H54 (cell line): Measurements from ENCODE around the gene RPS23.

Experiments
- DNase-seq: peaks from one replicate; pipeline ENCODE4 v3.0.0; 2011; ENCODE audit warnings: low spot score, mixed read lengths; ENCODE audit not compliant: insufficient read length
- FAIRE-seq: peaks from 3 replicates; lab custom pipeline; 2011; peaks lifted over from hg19 to GRCh38; lab: Jason Lieb, UNC
- POLR2A ChIP-seq: IDR thresholded peaks from 2 replicates; pipeline ENCODE4 v1.6.1; 2011; ENCODE audit warnings: low read depth, mild to moderate bottlenecking, low read length

The RPS23 gene

GRCh38 chr5:82244854-82245635 is 33.1 kb downstream of the RPS23 start:
- no peak for FAIRE-seq
- DNase-seq = no peak
- no peak for TF ChIP-seq POLR2A

- no peak for FAIRE-seq
- no peak for DNase-seq
- TF ChIP-seq POLR2A = no peak
Observed at GRCh38 chr5:82244151-82244550, 34.0 kb downstream of the RPS23 start.

GRCh38 chr5:82234885-82235284 is 43.3 kb downstream of the RPS23 start:
- FAIRE-seq = no peak
- DNase-seq = no peak
- TF ChIP-seq POLR2A = no peak

- FAIRE-seq (peak; percentile 96), DNase-seq (peak; percentile 37)
- no peak for TF ChIP-seq POLR2A
Observed at GRCh38 chr5:82225525-82226172, 52.5 kb downstream of the RPS23 start.
